NCI-H146 treated with DMSO at 0.1 percent for 48 hours (cell line): ENCODE data around the gene ZNF326.
"Not testable (repeated sequence)": the region's sequence is repeated elsewhere in the genome, so short reads cannot be mapped to it uniquely, and the experiment has no call there.

ENCODE experiments used
- DNase-seq: peaks from one replicate; lab custom pipeline; 2025; ENCODE audit not compliant: unreplicated experiment; lab: John Stamatoyannopoulos, UW

The ZNF326 gene

GRCh38 chr1:89966656-89967055, 28.3 kb upstream of the ZNF326 start:
- DNase-seq: no peak

GRCh38 chr1:89971600-89971999, 23.3 kb upstream of the ZNF326 start:
- DNase-seq: no peak

GRCh38 chr1:89972024-89972423, 22.9 kb upstream of the ZNF326 start:
- no peak for DNase-seq

- DNase-seq: no peak
Observed at GRCh38 chr1:89973471-89974127, 21.3 kb upstream of the ZNF326 start.

GRCh38 chr1:89974256-89974655, 20.7 kb upstream of the ZNF326 start:
- DNase-seq: no peak

- no peak for DNase-seq
Observed at GRCh38 chr1:89974696-89975470, 20.0 kb upstream of the ZNF326 start.

- no peak for DNase-seq
Observed at GRCh38 chr1:89975540-89976125, 19.3 kb upstream of the ZNF326 start.

- no peak for DNase-seq
Observed at GRCh38 chr1:89978755-89979154, 16.2 kb upstream of the ZNF326 start.

- DNase-seq: no peak
Observed at GRCh38 chr1:89980605-89981004, 14.3 kb upstream of the ZNF326 start.

- not testable (repeated sequence) for DNase-seq
Observed at GRCh38 chr1:89982846-89983245, 12.1 kb upstream of the ZNF326 start.

- not testable (repeated sequence) for DNase-seq
Observed at GRCh38 chr1:89984564-89985116, 10.3 kb upstream of the ZNF326 start.

- peak; percentile 32 for DNase-seq
Observed at GRCh38 chr1:89986020-89986419, 8.9 kb upstream of the ZNF326 start.

- peak; percentile 61 for DNase-seq
Observed at GRCh38 chr1:89987159-89987819, 7.6 kb upstream of the ZNF326 start.

GRCh38 chr1:89989099-89989498, 5.8 kb upstream of the ZNF326 start:
- no peak for DNase-seq

- peak; percentile 47 for DNase-seq
Observed at GRCh38 chr1:89989799-89990198, 5.1 kb upstream of the ZNF326 start.

GRCh38 chr1:89990976-89991831, 3.7 kb upstream of the ZNF326 start:
- no peak for DNase-seq

GRCh38 chr1:89993541-89993940, 1.4 kb upstream of the ZNF326 start:
- no peak for DNase-seq

GRCh38 chr1:89994231-89994804, 592 bp upstream of the ZNF326 start:
- DNase-seq: no peak

GRCh38 chr1:89995598-89996449, 914 bp downstream of the ZNF326 start:
- no peak for DNase-seq
